ENCODE measurements around the gene PTH1R.

PTH1R gene

GRCh38 chr3:46921041-46921440, 43.5 kb downstream of the PTH1R start:
- TF ChIP-seq CTCF (IDR thresholded peaks at IDR 0.05; ENCODE audit: low read depth, low read length, poor library complexity, severe bottlenecking) (no peak), EZH2phosphoT487 (IDR thresholded peaks at IDR 0.05; ENCODE audit: borderline replicate concordance, low read length) (no peak)
- Histone ChIP-seq H3K9me2 (replicated peaks; ENCODE audit: control insufficient read depth, low read length) (no peaks in the 10 kb centered on the region), H3K79me2 (ENCODE audit: control insufficient read depth, low read length) (peaks cover 28% of the 10 kb centered on the region), H3K27ac (ENCODE audit: low read depth, low read length) (no peak overlapping the region), H3K27me3 (ENCODE audit: control insufficient read depth, low read length) (no peaks in the 10 kb centered on the region), H3K4me1 (ENCODE audit: control insufficient read depth, low read length) (peaks cover 20% of the 10 kb centered on the region), H3K36me3 (ENCODE audit: control insufficient read depth, low read length) (peaks cover 84% of the 10 kb centered on the region), H3K4me3 (ENCODE audit: low read length) (no peak overlapping the region), H4K20me1 (ENCODE audit: control insufficient read depth, insufficient read depth, low read depth, low read length) (peaks cover 4% of the 10 kb centered on the region; the same call in 1 of the 2 replicates), H3K9me3 (ENCODE audit: control insufficient read depth, insufficient read depth, low read length) (no peaks in the 10 kb centered on the region), H3K4me2 (ENCODE audit: low read length) (no peak overlapping the region), H3F3A (ENCODE audit: control insufficient read depth, insufficient read depth) (peaks cover 11% of the 10 kb centered on the region)

DNA sequence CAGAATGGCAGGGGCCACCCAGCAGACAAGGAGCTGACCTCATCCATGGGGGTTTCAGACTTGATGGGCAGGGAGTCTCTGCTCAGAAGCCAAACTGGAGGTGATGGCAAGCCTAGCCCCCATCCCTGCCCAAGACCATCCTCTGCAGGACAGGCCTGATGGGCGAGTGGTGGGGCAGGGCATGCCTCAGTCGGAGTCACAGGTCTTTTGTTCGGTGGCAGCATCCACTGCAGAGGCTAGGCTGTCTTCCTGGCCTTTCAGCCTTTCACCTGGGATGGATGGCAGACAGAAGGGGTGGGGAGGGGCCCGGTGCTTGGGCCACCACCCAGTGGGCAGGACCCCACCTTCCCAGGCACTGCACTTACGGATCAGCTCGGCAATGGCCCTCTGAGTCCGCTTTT, 44.4 kb downstream of the PTH1R start:
- peaks cover 14% of the 10 kb centered on the region for H3F3A ChIP-seq (ENCODE audit: control insufficient read depth, insufficient read depth)
- H3K9me3 ChIP-seq (ENCODE audit: control insufficient read depth, insufficient read depth, low read length), result no peaks in the 10 kb centered on the region
- H3K4me1 ChIP-seq (ENCODE audit: control insufficient read depth, low read length), result peaks cover 29% of the 10 kb centered on the region
- no peak overlapping the region for H3K27ac ChIP-seq (ENCODE audit: low read depth, low read length)
- H3K36me3 ChIP-seq (ENCODE audit: control insufficient read depth, low read length), result peaks cover 92% of the 10 kb centered on the region
- H3K4me3 ChIP-seq (ENCODE audit: low read length), result no peak overlapping the region
- peaks cover 4% of the 10 kb centered on the region; the same call in 1 of the 2 replicates for H4K20me1 ChIP-seq (ENCODE audit: control insufficient read depth, insufficient read depth, low read depth, low read length)
- no peak for TF ChIP-seq CTCF (IDR thresholded peaks at IDR 0.05; ENCODE audit: low read depth, low read length, poor library complexity, severe bottlenecking)
- TF ChIP-seq EZH2phosphoT487 (IDR thresholded peaks at IDR 0.05; ENCODE audit: borderline replicate concordance, low read length), result no peak
- H3K9me2 ChIP-seq (replicated peaks; ENCODE audit: control insufficient read depth, low read length), result no peaks in the 10 kb centered on the region
- H3K4me2 ChIP-seq (ENCODE audit: low read length), result no peak overlapping the region
- H3K79me2 ChIP-seq (ENCODE audit: control insufficient read depth, low read length), result peaks cover 35% of the 10 kb centered on the region
- H3K27me3 ChIP-seq (ENCODE audit: control insufficient read depth, low read length), result no peaks in the 10 kb centered on the region

- H3K36me3 ChIP-seq (ENCODE audit: control insufficient read depth, low read length), result peaks cover 91% of the 10 kb centered on the region
These were observed 44.9 kb downstream of the PTH1R start for GRCh38 chr3:46922426-46922825.

More at GRCh38 chr3:46922426-46922825, 44.9 kb downstream of the PTH1R start:
- Histone ChIP-seq H3K27me3 (ENCODE audit: control insufficient read depth, low read length) (no peaks in the 10 kb centered on the region), H3K9me3 (ENCODE audit: control insufficient read depth, insufficient read depth, low read length) (no peaks in the 10 kb centered on the region), H3F3A (ENCODE audit: control insufficient read depth, insufficient read depth) (peaks cover 19% of the 10 kb centered on the region), H3K4me3 (ENCODE audit: low read length) (no peak overlapping the region), H3K9me2 (replicated peaks; ENCODE audit: control insufficient read depth, low read length) (no peaks in the 10 kb centered on the region), H4K20me1 (ENCODE audit: control insufficient read depth, insufficient read depth, low read depth, low read length) (peaks cover 4% of the 10 kb centered on the region; the same call in 1 of the 2 replicates), H3K4me1 (ENCODE audit: control insufficient read depth, low read length) (peaks cover 34% of the 10 kb centered on the region), H3K4me2 (ENCODE audit: low read length) (no peak overlapping the region), H3K27ac (ENCODE audit: low read depth, low read length) (no peak overlapping the region), H3K79me2 (ENCODE audit: control insufficient read depth, low read length) (peaks cover 35% of the 10 kb centered on the region)
- TF ChIP-seq CTCF (IDR thresholded peaks at IDR 0.05; ENCODE audit: low read depth, low read length, poor library complexity, severe bottlenecking) (no peak), EZH2phosphoT487 (IDR thresholded peaks at IDR 0.05; ENCODE audit: borderline replicate concordance, low read length) (no peak)
